H1 (cell line): Measurements from ENCODE around the gene IL21R. TPM values are rescaled to one million over a fixed set of nuclear protein-coding genes. Genes with fewer than 3 reads are reported as not detected.

Source experiments
- CTCF ChIA-PET: fragments of 300-600 bp; sonication (Branson Sonifier 250); formaldehyde crosslinking; loops from one replicate; lab custom pipeline; 2021; ENCODE audit not compliant: partially characterized antibody; lab: Charles Lee
- POLR2A ChIA-PET: fragments of 300-600 bp; sonication (Branson Sonifier 250); formaldehyde crosslinking; loops from one replicate; lab custom pipeline; 2021; ENCODE audit warnings: inconsistent platforms; ENCODE audit not compliant: partially characterized antibody; lab: Charles Lee
- DNase-seq, 2 experiments: peaks; one replicate each; pipeline versions ENCODE4 v3.0.0 to v3.0.0-alpha.2; 2010 to 2022; ENCODE audit warnings: low spot score in 2 of 2, low read depth in 1 of 2, mixed read lengths in 1 of 2
- FAIRE-seq: peaks from 2 replicates; lab custom pipeline; 2011; peaks lifted over from hg19 to GRCh38; lab: Jason Lieb, UNC
- H2AFZ ChIP-seq: 2 replicates; pipeline ENCODE4 v1.8.1; 2012; ENCODE audit warnings: low read length, inconsistent platforms
- H2AK5ac ChIP-seq: 2 replicates; pipeline ENCODE4 v1.6.1; 2013; ENCODE audit warnings: low read depth, low read length
- H2BK120ac ChIP-seq: replicated peaks from 2 replicates; pipeline ENCODE3; 2013; ENCODE audit warnings: low read depth, low read length, inconsistent platforms
- H2BK12ac ChIP-seq: 2 replicates; pipeline ENCODE4 v1.6.1; 2013; ENCODE audit warnings: low read depth, low read length
- H2BK15ac ChIP-seq: 2 replicates; pipeline ENCODE4 v1.6.1; 2013; ENCODE audit warnings: low read length
- H2BK20ac ChIP-seq: 2 replicates; pipeline ENCODE4 v1.6.1; 2013; ENCODE audit warnings: low read length
- H2BK5ac ChIP-seq: 2 replicates; pipeline ENCODE4 v1.6.1; 2013; ENCODE audit warnings: low read depth, low read length
- H3K14ac ChIP-seq: 2 replicates; pipeline ENCODE4 v1.6.1; 2013; ENCODE audit warnings: inconsistent platforms; ENCODE audit not compliant: insufficient read length
- H3K18ac ChIP-seq: 2 replicates; pipeline ENCODE4 v1.6.1; 2013; ENCODE audit warnings: low read length; ENCODE audit errors: extremely low read depth
- H3K23ac ChIP-seq: 2 replicates; pipeline ENCODE4 v1.6.1; 2013; ENCODE audit warnings: inconsistent platforms; ENCODE audit not compliant: insufficient read length
- H3K23me2 ChIP-seq: 2 replicates; pipeline ENCODE4 v1.6.1; 2013; ENCODE audit warnings: low read depth, low read length
- H3K27ac ChIP-seq: 2 replicates; pipeline ENCODE4 v1.6.1; 2011; ENCODE audit warnings: low read depth, low read length, inconsistent platforms
- H3K27me3 ChIP-seq, 4 experiments: replicated peaks in 1 of 4; 1 replicate in 1 of 4; 2 replicates in 3 of 4; pipeline versions ENCODE4 v1.6.1 to v1.8.1; 2011 to 2013; ENCODE audit warnings: low read length in 3 of 4, mild to moderate bottlenecking in 3 of 4, inconsistent platforms in 2 of 4, mixed read lengths in 2 of 4, moderate library complexity in 1 of 4; ENCODE audit not compliant: control insufficient read depth in 3 of 4, insufficient read depth in 3 of 4; ENCODE audit errors: extremely low read depth in 1 of 4
- H3K36me3 ChIP-seq, 4 experiments: 2 replicates each; pipeline versions ENCODE4 v1.6.1 to v1.8.1; 2011 to 2013; ENCODE audit warnings: mild to moderate bottlenecking in 4 of 4, low read length in 3 of 4, moderate library complexity in 2 of 4, control low read depth in 1 of 4, inconsistent platforms in 1 of 4; ENCODE audit not compliant: insufficient read depth in 4 of 4, control insufficient read depth in 2 of 4
- H3K4ac ChIP-seq: replicated peaks from 2 replicates; pipeline ENCODE3; 2013; ENCODE audit warnings: low read length, low read depth, mixed read lengths, inconsistent platforms; ENCODE audit not compliant: insufficient read length
- H3K4me1 ChIP-seq, 4 experiments: replicated peaks in 1 of 4; 1 replicate in 1 of 4; 2 replicates in 3 of 4; pipeline versions ENCODE4 v1.6.1 to v1.8.1; 2011 to 2013; ENCODE audit warnings: low read length in 3 of 4, inconsistent platforms in 2 of 4, mixed read lengths in 1 of 4; ENCODE audit not compliant: insufficient read depth in 4 of 4, control insufficient read depth in 3 of 4
- H3K4me2 ChIP-seq, 2 experiments: 2 replicates each; pipeline versions ENCODE4 v1.6.1 to v1.8.1; 2011 to 2013; ENCODE audit warnings: low read depth in 2 of 2, low read length in 2 of 2, control low read depth in 1 of 2, inconsistent platforms in 1 of 2, mild to moderate bottlenecking in 1 of 2; ENCODE audit not compliant: insufficient read depth in 1 of 2
- H3K4me3 ChIP-seq, 4 experiments: fragments of 200-600, 300-600 bp in 1 of 4; sonication (generic), shearing (Covaris generic), sonication (Bioruptor Twin) in 1 of 4; 2 replicates each; pipeline versions ENCODE4 v1.5.1 to v1.8.1; 2011 to 2016; ENCODE audit warnings: low read length in 4 of 4, low read depth in 3 of 4, control low read depth in 2 of 4, inconsistent platforms in 2 of 4, mild to moderate bottlenecking in 2 of 4, mixed read lengths in 1 of 4, moderate library complexity in 1 of 4; ENCODE audit not compliant: insufficient read depth in 2 of 4; ENCODE audit errors: extremely low read depth in 1 of 4
- H3K56ac ChIP-seq: replicated peaks from 2 replicates; pipeline ENCODE3; 2013; ENCODE audit warnings: low read depth, mild to moderate bottlenecking, mixed read lengths, low read length, inconsistent platforms; ENCODE audit not compliant: insufficient read length
- H3K79me1 ChIP-seq: 2 replicates; pipeline ENCODE4 v1.6.1; 2013; ENCODE audit warnings: low read depth, low read length, control low read depth
- H3K79me2 ChIP-seq, 2 experiments: 2 replicates each; pipeline versions ENCODE4 v1.6.1 to v1.8.1; 2012 to 2013; ENCODE audit warnings: low read length in 2 of 2, mild to moderate bottlenecking in 2 of 2, inconsistent platforms in 1 of 2; ENCODE audit not compliant: insufficient read depth in 2 of 2, control insufficient read depth in 1 of 2
- H3K9ac ChIP-seq, 4 experiments: replicated peaks in 1 of 4; 1 replicate in 1 of 4; 2 replicates in 3 of 4; pipeline versions ENCODE4 v1.6.1 to v1.8.1; 2011 to 2013; ENCODE audit warnings: low read depth in 3 of 4, low read length in 3 of 4, control low read depth in 2 of 4, mild to moderate bottlenecking in 2 of 4, moderate library complexity in 2 of 4, inconsistent platforms in 1 of 4; ENCODE audit errors: extremely low read depth in 1 of 4
- H3K9me3 ChIP-seq, 2 experiments: 2 replicates each; pipeline versions ENCODE4 v1.6.1 to v1.8.1; 2012 to 2013; ENCODE audit warnings: mild to moderate bottlenecking in 2 of 2, moderate library complexity in 2 of 2, control low read depth in 1 of 2, inconsistent platforms in 1 of 2, low read depth in 1 of 2, low read length in 1 of 2, mixed read lengths in 1 of 2; ENCODE audit not compliant: insufficient read depth in 2 of 2
- H4K20me1 ChIP-seq, 2 experiments: replicated peaks in 1 of 2; 2 replicates each; pipeline versions ENCODE3 to v1.8.1; 2011 to 2013; ENCODE audit warnings: inconsistent platforms in 2 of 2, low read length in 2 of 2, mild to moderate bottlenecking in 1 of 2; ENCODE audit not compliant: insufficient read depth in 2 of 2, control insufficient read depth in 1 of 2
- H4K5ac ChIP-seq: 2 replicates; pipeline ENCODE4 v1.6.1; 2013; ENCODE audit warnings: low read length, low read depth, mixed read lengths, inconsistent platforms; ENCODE audit not compliant: insufficient read length
- H4K8ac ChIP-seq: 2 replicates; pipeline ENCODE4 v1.8.0; 2013; ENCODE audit warnings: mild to moderate bottlenecking, moderate library complexity, low read length, inconsistent platforms; ENCODE audit not compliant: insufficient read depth; ENCODE audit errors: extremely low read depth
- H4K91ac ChIP-seq: replicated peaks from 2 replicates; pipeline ENCODE3; 2013; ENCODE audit warnings: low read length, mixed read lengths, inconsistent platforms; ENCODE audit not compliant: insufficient read length
- BRCA1 ChIP-seq: IDR thresholded peaks from 2 replicates; pipeline ENCODE4 v1.6.1; 2012; ENCODE audit warnings: low read depth, low read length, improper control_type of control experiment
- RFX5 ChIP-seq: IDR thresholded peaks from 2 replicates; pipeline ENCODE4 v1.6.1; 2011; ENCODE audit warnings: low read depth, low read length, improper control_type of control experiment, borderline replicate concordance
- RNF2 ChIP-seq: fragments of 200-900, 300-1000 bp; sonication (generic); IDR thresholded peaks from 2 replicates; pipeline ENCODE4 v1.7.1; 2016; ENCODE audit warnings: borderline replicate concordance, low read depth, mild to moderate bottlenecking, antibody characterized with exemption, low read length; ENCODE audit not compliant: poor library complexity, severe bottlenecking; ENCODE audit errors: missing control alignments
- SP1 ChIP-seq: IDR thresholded peaks from 2 replicates; pipeline ENCODE4 v1.6.1; 2011; ENCODE audit warnings: low read depth, low read length
- SRF ChIP-seq: IDR thresholded peaks from 2 replicates; pipeline ENCODE4 v1.6.1; 2011; ENCODE audit warnings: mild to moderate bottlenecking, low read depth, low read length, moderate library complexity
- WGBS, 2 experiments: shearing (Covaris generic) in 1 of 2; methylation state at CpG; one replicate each; pipeline versions ENCODE4 v1.1.6 to v1.1.7; 2013 to 2015; ENCODE audit warnings: low lambda C conversion rate in 2 of 2, mixed read lengths in 2 of 2, inconsistent platforms in 1 of 2, low coverage in 1 of 2, missing lambda C conversion rate in 1 of 2; ENCODE audit not compliant: insufficient replicate concordance in 2 of 2, insufficient coverage in 1 of 2, insufficient read length in 1 of 2; ENCODE audit errors: extremely low coverage in 1 of 2, missing lambda C conversion rate in 1 of 2; 5-methylcytosine and 5-hydroxymethylcytosine counted together
- polyA plus RNA-seq, 7 experiments: library from polyadenylated mRNA; depleted of rRNA in 3 of 7; stranded (reverse) in 5 of 7; unstranded in 2 of 7; fragments of >200 nt in 5 of 7; fragments of 200-250 nt in 2 of 7; gene quantifications; 1 replicate in 5 of 7; 2 replicates in 1 of 7; 4 replicates in 1 of 7; pipeline versions ENCODE4 v1.2.1 to v1.2.3, GENCODE V29; 2011 to 2013; ENCODE audit warnings: missing spikeins in 2 of 7, mixed read lengths in 2 of 7
- total RNA-seq: library from RNA; stranded (reverse); fragmentation: NEBNext Ultra II Directional; extraction: Animal tissue kit (Norgen Biotek cat#: 25700); gene quantifications from 2 replicates; pipeline ENCODE4 v1.2.1, GENCODE V29; 2021
- TF ChIP-seq, protein P1 (sequence below), 3 experiments: IDR thresholded peaks; 1 replicate in 2 of 3; 2 replicates in 1 of 3; pipeline versions ENCODE4 v1.5.1 to v1.6.1; 2011; ENCODE audit warnings: low read length in 3 of 3, mild to moderate bottlenecking in 3 of 3, inconsistent platforms in 2 of 3, low read depth in 1 of 3, moderate library complexity in 1 of 3; ENCODE audit not compliant: insufficient read depth in 1 of 3; ENCODE audit errors: control extremely low read depth in 1 of 3

Gene IL21R
- total and polyA plus RNA-seq, 2 of the 8 experiments (the other 6 are each of a cell fraction or from before 2014, with no cell fraction given) = 0.34 to 0.70 TPM

DNA sequence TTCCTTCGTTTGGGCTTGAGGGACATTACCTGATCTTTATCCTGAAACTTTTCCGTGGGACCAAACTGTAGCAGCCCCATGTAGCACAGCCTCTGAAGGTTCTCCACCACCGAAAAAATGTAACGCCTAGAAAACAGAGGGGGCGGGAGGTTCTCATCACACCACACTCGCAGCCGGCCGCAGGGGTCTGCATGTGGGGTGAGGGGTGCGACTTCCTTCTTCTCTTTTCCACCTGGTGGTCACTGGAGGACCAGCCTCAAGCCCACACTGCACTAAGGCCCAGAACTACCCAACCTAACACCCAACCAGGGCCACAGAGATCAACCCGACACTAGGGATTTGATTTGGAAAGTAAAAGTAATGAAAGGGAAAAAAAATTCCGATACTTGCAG is 90.6 kb downstream of the IL21R start:
- Histone ChIP-seq H2BK20ac (no peak overlapping the region), H3K18ac (no peak overlapping the region), H2BK12ac (no peak overlapping the region), H3K9me3 (no peaks in the 10 kb centered on the region), H4K8ac (no peak overlapping the region), H3K36me3 (peaks cover 47 to 80% (median 71%) of the 10 kb centered on the region in 4 experiments), H3K79me1 (no peaks in the 10 kb centered on the region), H2AK5ac (no peak overlapping the region), H2BK120ac (no peak overlapping the region), H2AFZ (no peak overlapping the region), H3K23me2 (no peaks in the 10 kb centered on the region), H3K23ac (no peak overlapping the region), H4K5ac (no peak overlapping the region), H3K27ac (no peak overlapping the region), H3K9ac (no peak overlapping the region), H3K4me3 (no peak overlapping the region), H2BK5ac (no peak overlapping the region), H4K20me1 (peaks cover 11 to 14% of the 10 kb centered on the region in 2 experiments), H2BK15ac (no peak overlapping the region), H3K4me1 (no peaks in the 10 kb centered on the region), H3K27me3 (no peaks in the 10 kb centered on the region), H3K4me2 (no peak overlapping the region), H3K14ac (no peak overlapping the region), H3K56ac (no peak overlapping the region), H3K4ac (no peak overlapping the region), H4K91ac (no peak overlapping the region), H3K79me2 (no peaks in the 10 kb centered on the region)
- no peak for DNase-seq
- WGBS, 2 experiments = 91% methylated on average over 11 of the region's 11 CpGs; no CpG with 5 or more reads in 1 of the 2 experiments
- FAIRE-seq = no peak
- ChIA-PET CTCF (no interaction called here), POLR2A (no interaction called here)
- TF ChIP-seq, protein P1, sequence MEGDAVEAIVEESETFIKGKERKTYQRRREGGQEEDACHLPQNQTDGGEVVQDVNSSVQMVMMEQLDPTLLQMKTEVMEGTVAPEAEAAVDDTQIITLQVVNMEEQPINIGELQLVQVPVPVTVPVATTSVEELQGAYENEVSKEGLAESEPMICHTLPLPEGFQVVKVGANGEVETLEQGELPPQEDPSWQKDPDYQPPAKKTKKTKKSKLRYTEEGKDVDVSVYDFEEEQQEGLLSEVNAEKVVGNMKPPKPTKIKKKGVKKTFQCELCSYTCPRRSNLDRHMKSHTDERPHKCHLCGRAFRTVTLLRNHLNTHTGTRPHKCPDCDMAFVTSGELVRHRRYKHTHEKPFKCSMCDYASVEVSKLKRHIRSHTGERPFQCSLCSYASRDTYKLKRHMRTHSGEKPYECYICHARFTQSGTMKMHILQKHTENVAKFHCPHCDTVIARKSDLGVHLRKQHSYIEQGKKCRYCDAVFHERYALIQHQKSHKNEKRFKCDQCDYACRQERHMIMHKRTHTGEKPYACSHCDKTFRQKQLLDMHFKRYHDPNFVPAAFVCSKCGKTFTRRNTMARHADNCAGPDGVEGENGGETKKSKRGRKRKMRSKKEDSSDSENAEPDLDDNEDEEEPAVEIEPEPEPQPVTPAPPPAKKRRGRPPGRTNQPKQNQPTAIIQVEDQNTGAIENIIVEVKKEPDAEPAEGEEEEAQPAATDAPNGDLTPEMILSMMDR (IDR thresholded peaks at IDR 0.05; ENCODE audit: control extremely low read depth in 1 of 3, insufficient read depth in 1 of 3, low read depth in 1 of 3, low read length in 3 of 3) = peak in 1 of 3 experiments; percentile 6; a peak in 1 of 4 replicates
- TF ChIP-seq RNF2 = no peak
- TF ChIP-seq SP1 = no peak
- no peak for TF ChIP-seq RFX5
- TF ChIP-seq BRCA1 = no peak
- no peak for TF ChIP-seq SRF
